ENCODE data around the gene CAST.
"Not testable (repeated sequence)": the region's sequence is repeated elsewhere in the genome, so short reads cannot be mapped to it uniquely, and the experiment has no call there.

The CAST gene

DNA sequence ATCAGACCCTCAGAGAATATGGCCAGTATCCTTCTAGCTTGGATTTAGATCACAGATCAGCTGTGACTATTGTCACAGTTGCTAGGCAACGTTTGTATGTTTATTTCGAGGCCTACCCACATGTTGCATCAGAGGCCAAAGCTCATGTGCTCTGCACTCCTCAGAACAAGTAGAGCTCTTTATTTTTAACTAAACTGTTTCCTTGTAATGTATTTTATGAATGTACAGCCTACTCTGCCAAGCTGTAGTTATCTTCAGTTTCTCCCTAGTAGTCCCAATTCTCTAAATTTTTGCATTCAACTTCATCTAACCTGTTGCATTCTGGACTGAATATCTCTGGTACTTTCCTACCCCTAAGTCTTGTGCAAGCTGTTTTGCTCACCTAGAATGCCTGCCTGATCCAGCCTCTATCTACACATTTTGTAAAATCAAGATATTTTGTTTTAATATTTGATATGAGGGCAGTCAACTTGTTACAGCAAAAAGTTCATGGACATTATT is 52.8 kb downstream of the CAST start:
- peak; percentile 69 for DNase-seq

DNA sequence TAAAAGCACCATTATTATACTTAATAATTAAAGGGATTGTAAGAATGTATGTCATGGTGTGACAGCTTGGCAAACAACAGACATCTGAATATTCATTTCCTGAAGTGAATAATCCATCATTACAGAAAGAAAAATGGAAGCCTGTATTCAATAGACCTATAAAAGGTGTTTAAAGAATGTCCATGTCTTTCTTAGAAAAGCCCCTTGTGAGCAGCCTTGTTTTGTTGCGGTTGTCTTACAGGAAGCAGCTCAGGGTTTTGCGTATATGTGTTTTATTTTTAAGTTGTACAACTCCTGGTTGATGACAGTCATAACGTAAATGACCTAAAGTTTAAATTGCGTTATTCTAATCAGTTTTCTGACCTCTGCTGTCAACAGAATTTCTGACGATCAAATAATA is 53.8 kb downstream of the CAST start:
- peak; percentile 23 for DNase-seq

DNA sequence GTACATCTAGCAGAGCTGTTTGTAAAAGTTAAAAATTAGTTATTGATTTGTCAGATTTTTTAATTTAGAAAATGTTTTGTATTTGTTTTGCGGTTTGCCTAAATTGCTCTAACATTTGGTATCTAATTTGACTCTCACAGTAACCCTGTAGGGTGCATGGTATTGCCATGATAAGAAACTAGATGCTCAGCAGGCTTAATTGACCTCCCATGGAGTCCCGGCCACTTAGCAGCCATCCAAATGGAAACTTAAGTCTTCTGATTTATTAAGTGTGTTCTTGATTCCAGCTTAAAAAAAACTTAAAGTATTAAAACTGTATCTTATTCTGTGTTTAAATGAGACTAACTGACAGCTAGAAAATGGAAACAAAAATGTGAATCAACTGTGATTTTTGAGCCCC is 54.5 kb downstream of the CAST start:
- DNase-seq = no peak

GRCh38 chr5:96717874-96718273 is 55.7 kb downstream of the CAST start:
- DNase-seq = no peak

DNA sequence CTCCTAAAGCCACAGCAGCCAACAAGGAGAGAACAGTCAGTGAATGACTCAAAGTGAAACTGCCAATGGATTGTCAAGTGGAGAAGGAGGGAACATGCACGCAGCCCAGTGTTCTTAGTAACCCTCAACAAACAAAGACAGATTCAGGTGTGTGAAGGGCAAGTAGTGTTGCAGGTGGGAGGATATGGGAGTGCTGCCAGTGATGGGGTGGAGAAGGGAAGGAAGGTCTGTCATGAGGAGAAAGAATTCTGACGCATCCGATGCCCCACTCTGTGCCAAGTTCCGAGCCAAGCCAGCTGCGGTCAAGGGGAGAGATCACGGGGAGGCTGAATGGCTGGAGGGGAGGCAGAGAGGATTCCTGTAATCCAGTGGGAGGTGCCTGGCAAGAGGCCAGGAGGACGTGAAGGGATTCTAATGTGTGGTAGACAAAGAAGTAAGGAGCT is 56.5 kb downstream of the CAST start:
- no peak for DNase-seq

DNA sequence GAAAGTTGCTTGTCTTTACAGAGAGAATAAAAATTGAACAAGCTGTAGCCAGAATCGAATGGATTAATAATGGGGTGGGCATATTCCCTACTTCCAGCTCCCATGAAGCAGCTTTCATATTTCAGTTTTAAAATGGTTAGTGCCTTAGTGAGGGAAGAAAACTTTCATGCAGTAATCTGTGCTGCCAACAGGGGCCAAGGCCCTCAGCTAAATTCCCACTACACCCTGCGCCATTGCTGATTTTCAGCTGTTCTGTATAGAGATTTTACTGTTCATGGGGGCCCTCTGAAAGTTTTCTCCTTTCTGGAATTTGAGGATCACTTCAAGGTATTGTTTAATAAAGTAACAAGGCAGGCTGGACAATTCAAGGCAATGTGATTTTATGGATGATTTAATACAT is 58.2 kb downstream of the CAST start:
- DNase-seq = no peak

- DNase-seq = no peak
These were observed 59.3 kb downstream of the CAST start for GRCh38 chr5:96721351-96721977.

DNA sequence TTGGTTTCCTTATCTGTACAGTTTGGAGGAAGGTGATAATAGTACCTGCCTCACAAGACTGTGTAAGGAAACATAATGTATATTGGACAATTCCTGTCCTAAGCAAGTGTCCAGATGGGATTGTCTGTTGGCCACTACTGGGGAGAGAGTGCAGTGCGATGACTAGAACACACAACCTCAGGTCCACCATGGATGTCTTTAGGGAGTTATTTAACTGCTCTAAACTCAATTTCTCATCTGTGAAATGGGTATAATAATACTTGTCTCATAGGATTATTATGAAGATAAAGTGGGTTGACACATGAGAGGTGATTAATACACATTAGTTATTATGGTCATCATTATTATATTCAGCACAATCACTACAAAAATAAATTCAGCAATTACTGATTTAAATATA is 63.1 kb downstream of the CAST start:
- no peak for DNase-seq

GRCh38 chr5:96726802-96727201 is 64.6 kb downstream of the CAST start:
- no peak for DNase-seq

GRCh38 chr5:96729156-96729555 is 67.0 kb downstream of the CAST start:
- no peak for DNase-seq

DNA sequence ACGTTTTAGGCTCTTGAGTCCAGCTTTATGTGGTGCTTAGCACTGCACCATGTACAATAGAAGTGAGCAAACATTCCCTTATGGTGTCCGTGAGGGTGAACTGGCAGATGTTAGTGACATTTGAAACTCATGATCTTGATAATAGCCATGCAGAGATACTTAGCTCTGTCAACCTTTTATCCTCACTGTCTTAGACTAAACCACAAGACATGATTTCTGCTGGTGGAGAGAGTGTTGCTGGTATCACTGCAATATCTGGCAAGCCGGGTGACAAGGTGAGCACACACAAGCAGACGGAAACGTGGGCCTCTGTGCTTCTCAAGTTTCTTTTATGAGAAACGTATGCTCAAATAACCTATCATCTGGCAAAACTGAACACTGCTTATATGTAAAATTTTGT is 68.4 kb downstream of the CAST start:
- DNase-seq = no peak

GRCh38 chr5:96733771-96734500 is 71.8 kb downstream of the CAST start:
- no peak for DNase-seq

GRCh38 chr5:96734871-96735325 is 72.7 kb downstream of the CAST start:
- DNase-seq = no peak

GRCh38 chr5:96736937-96737336 is 74.8 kb downstream of the CAST start:
- DNase-seq = no peak

- DNase-seq = no peak
These were observed 78.9 kb downstream of the CAST start for GRCh38 chr5:96741106-96741505.

DNA sequence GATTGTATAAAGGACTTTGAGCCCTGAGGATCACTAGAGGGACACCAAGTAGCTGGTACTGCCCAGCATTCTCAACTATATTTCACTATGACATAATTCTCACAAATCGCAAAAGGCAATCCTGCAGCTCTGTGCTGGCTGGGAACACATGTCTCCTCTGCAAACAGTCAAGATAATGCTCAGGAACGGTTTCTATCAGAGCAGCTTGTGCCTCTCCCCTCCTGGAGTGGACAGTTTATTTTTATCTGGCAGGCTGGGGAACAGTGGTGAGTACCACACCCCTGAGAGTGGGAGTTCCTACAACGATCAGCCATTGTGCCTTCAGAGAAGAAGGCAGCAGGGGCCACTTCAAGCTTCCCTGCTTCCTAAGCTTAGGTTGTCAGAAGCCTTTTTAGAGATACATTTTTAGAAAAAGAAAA is 79.7 kb downstream of the CAST start:
- no peak for DNase-seq

- DNase-seq = no peak
These were observed 80.4 kb downstream of the CAST start for GRCh38 chr5:96742538-96742937.

GRCh38 chr5:96743065-96743768 is 81.0 kb downstream of the CAST start:
- peak; percentile 12 for DNase-seq

- DNase-seq = no peak
These were observed 81.6 kb downstream of the CAST start for GRCh38 chr5:96743805-96744204.

DNA sequence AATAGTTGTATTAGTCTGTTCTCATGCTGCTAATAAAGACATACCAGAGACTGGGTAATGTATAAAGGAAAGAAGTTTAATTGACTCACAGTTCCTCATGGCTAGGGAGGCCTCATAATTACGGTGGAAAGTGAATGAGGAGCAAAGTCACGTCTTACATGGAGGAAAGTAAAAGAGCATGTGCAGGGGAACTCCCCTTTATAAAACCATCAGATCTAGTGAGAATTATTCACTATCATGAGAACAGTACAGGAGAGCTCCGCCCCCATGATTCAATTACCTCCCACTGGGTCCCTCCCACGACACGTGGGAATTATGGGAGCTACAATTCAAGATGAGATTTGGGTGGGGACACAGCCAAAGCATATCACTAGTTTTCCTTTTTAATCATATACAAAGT is 82.0 kb downstream of the CAST start:
- DNase-seq = not testable (repeated sequence)

GRCh38 chr5:96745025-96745424 is 82.8 kb downstream of the CAST start:
- no peak for DNase-seq

DNA sequence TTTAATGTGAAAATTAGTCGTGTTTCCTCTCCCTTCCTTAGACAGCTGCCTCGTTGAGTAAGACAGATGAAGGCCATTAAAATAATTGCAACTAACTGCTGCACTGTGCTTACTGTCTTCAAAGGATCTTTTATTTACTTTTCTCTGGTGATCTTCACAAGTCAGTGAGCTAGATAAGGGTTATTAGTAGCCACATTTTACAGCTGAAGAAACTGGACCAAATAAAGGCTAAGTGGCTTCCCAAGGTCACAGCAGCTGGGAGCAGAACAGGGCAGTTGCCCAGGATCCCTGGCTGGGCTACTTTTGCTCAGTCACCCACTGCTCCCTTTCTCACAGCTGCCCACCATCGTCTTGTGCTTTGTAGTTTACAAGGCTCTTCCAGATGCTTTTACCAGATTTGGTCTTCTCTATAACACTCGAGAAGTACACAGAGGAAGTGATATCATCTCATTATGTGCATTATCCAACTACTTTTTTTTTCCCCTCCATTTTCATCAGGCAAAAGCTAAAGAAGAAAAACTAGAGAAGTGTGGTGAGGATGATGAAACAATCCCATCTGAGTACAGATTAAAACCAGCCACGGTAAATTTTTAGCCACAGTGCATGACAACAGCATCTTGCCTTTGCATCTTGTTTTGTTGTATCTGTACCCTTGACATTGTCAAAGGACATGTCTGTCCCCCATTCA is 83.8 kb downstream of the CAST start:
- DNase-seq = no peak

GRCh38 chr5:96747720-96748119 is 85.5 kb downstream of the CAST start:
- DNase-seq = no peak
